ENCODE measurements around the gene CABP1. TPM values are rescaled to one million over a fixed set of nuclear protein-coding genes. Genes with fewer than 3 reads are reported as not detected.

CABP1 gene
- total RNA-seq, 2 experiments from 2014 or later = 0.17 to 0.31 TPM

DNA sequence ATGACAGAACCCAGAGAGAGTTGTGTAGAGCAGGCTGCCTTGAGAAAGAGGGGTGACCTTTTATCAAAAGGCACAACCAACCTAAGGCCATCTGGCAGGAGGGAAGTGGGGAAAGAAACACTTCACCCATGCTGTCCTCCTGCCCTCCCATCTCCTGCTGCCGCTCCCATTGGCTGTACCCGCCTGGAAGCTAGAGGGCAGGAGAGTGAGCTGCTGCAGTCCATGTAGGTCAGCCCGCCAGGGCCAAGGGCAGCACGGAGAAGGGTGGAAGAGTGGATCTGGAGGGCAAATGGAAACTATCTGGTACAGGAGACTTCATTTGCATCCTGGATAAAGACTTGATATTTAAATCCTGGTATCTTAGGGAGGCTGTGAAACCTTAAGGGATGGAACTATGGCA, 11.5 kb upstream of the CABP1 start:
- CTCF ChIA-PET = interaction anchor here (1.8 kb wide), 1 partner anchor 20 kb away, joined by 4 read pairs; no protein-coding TSS in a partner anchor
- POLR2A ChIA-PET = no interaction called here

DNA sequence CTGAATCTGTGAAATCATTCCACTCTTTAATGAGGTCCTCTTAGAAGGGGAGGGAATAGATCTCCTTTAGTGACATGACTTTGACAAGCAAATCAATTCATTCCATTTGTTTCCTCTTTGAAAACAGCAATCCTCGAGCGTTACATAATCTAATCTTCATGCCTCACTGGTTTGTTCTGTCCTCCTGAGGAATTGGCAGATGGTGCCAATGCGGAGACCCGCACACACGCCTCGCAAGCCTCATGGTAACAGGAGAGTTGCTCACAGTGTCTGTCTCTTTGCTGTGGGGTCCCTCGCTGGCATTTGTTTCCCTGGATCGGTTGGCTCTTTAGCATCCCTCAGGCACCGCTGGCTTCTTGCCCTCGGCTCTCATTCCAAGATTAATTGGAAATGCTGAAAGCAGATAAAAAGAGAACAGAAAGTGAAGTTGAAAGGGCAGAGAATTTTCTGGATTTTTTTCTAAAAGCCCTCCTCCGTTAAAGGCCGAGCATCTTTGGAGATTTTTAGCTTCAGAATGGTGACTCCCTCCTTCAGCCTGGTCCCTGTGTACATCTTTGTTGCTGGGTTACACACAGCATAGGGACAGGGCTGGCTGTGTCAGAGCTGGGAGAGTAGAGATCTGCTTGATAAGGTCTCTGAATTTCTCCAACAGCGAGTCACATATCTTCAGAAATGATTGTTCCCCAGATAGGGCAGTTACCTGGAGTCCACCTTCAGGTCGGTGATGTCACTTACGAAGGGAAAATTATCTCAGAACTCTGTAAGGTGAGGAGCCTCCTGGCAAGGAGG, 10.1 kb upstream of the CABP1 start:
- ChIA-PET CTCF (interaction anchor here (1.8 to 2.0 kb wide), 2 partner anchors 16 to 19 kb away, joined by 4 to 5 read pairs; no protein-coding TSS in a partner anchor), POLR2A (no interaction called here)

DNA sequence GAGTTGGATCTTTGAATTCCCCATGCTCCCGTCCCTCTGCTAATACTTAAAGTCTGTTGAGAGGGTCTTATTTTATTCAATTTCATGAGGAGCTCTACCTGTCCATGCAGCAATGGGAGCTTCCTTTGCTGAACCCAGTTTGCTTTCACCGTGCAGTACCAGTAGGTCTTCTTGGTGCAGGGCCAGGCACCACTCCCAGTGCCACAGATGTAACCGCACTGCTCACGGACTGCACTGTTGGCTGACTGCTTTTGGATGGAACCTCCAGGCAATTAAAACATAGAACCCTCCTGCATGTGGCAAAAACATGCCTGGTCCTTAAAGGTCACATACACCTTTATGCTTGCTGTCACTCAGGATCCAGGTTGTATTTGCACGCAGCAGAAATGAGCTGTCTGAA, 9.3 kb upstream of the CABP1 start:
- ChIA-PET CTCF (interaction anchor here (2.0 kb wide), 1 partner anchor 15 kb away, joined by 5 read pairs; no protein-coding TSS in a partner anchor), POLR2A (interaction anchor here (0.6 kb wide), 1 partner anchor 34 kb away, joined by 6 read pairs; no protein-coding TSS in a partner anchor)

DNA sequence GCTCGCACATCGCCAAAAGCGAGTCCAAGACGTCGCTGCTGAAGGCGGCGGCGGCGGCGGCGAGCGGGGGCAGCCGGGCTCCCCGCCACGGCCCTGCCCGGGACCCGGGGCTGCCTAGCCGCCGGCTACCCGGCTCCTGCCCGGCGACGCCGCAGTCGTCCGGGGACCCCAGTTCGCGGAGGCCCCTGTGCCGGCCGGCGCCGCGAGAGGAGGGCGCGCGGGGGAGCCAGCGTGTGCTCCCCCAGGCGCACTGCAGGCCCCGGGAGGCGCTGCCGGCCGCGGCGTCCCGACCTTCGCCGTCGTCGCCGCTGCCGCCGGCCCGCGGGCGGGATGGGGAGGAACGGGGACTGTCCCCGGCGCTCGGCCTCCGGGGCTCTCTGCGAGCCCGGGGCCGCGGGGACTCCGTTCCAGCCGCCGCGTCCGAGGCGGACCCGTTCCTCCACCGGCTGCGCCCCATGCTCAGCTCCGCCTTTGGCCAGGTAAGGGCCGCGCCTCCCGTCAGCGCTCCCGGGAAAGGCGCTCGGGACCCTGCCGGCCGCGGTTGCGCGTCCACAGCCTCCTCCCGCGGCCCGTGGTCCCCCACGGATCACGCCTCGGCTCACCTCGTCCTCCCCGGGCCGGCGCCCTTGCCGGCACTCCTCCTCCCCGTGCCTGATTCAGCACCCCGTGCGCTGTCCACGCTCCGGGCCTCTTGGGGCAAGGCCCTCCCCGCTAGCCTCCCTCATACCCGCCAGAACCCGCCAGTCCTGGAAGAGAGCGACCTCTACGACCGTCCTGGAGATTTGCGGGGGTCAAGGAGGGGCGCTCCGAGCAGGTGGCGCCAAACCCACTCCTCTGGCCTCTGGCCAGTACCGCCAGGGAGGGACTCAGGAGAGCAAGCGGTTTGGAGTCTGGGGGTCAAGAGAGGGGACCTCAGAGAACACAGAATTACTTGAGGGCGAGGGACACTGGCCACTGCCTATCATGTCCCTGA, 721 bp downstream of the CABP1 start:
- POLR2A ChIA-PET = interaction anchor here (0.7 kb wide), 1 partner anchor 8 kb away, joined by 3 read pairs; no protein-coding TSS in a partner anchor
- CTCF ChIA-PET = no interaction called here

DNA sequence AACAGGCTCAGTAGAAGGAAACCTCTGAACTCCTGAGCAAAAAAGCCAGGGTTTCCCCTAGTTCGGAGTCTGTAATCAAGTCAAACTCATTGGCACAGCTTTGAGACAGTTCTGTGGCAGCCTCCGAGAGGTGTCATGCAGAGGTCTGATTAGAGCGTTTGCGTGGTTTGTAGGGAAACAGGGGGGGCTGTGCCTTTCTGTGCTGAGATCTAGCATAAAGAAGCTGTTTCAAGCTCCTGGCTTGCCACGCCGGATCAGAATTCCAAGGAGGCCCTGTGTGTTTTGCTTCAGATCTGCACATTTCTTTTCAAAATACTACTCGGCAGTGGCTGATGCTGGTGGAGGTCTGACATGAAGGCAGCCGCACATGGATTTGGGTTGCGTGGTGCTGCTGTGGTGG, 1.7 kb downstream of the CABP1 start:
- ChIA-PET CTCF (interaction anchor here (0.6 to 1.6 kb wide), 3 partner anchors 16 to 67 kb away, joined by 3 to 5 read pairs (median 3); no protein-coding TSS in a partner anchor), POLR2A (no interaction called here)

DNA sequence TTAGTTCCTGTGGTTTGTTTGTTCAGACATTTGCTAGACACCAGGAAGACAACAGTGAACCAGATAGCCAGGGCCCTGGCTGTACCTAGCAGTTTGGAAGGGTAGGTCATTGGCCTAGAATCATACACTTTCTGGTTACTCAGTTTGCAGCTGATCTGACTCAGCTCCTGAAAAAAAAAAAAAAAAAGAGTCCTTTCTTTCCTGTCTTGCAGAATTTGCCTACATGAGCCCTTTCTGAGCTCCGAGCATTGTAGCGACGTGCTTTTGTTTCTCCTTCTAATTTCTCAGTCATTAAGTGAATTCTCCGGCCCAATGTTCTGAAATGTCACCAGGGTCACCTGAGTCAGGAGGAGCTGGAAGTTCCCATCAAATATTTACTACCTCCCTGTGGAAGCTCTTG, 2.4 kb downstream of the CABP1 start:
- POLR2A ChIA-PET = no interaction called here

DNA sequence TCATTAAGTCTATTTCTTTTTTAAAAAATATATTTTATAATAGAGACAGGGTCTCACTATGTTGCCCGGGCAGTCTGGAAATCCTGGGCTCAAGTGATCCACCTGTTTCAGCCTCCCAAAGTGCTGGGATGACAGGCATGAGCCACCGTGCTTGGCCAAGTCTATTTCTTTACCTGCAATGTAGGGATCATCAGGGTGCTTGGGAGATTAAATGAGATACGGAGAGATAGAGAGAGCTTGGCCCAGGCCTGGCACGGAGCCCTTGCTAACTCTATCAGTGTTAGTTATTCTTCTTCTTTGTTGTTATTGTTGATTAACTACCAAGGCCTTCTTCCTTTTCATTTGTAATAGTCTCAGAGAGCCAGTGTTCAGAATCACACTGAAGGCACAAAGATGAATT, 3.1 kb downstream of the CABP1 start:
- POLR2A ChIA-PET = no interaction called here
- CTCF ChIA-PET = no interaction called here

More for the DNA sequence above, 2.4 kb downstream of the CABP1 start:
- CTCF ChIA-PET = interaction anchor here (0.6 to 1.6 kb wide), 2 partner anchors 60 to 212 kb away, joined by 4 to 5 read pairs; no protein-coding TSS in a partner anchor

DNA sequence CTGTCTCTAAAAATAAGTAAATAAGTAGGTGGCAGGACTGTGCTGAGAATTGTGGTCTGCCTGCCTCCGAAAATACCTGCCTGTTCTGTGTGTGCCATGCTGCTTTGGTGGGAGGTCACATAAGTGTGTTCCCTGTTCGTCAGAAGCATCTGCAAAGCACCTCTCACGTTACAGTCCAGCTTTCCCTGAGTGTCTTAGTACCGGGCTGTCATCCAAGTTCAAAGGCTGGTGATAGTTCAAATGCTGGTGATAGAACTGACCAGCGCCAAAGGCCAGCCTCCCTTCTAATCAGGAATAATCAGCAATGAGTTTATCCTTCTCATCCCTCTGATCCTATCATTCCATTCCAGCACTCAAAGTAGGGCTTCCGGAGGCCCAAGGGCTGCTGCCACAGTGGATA, 5.6 kb downstream of the CABP1 start:
- POLR2A ChIA-PET = interaction anchor here (1.3 kb wide), 1 partner anchor 64 kb away, joined by 4 read pairs; the partner anchor contains the start of gene POP5

DNA sequence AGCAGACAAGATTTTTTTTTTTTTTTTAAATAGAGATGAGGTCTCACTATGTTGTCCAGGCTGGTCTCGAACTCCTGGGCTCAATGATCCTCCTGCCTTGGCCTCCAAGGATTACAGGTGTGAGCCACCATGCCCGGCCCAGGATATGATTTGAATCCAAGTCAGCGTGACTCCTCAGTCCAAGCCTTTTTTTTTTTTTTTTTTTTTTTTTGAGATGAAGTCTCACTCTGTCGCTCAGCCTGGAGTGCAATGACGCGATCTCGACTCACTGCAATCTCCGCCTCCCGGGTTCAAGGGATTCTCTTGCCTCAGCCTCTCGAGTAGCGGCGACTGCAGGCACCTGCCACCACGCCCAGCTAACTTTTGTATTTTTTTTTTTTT, 6.9 kb downstream of the CABP1 start:
- ChIA-PET CTCF (interaction anchor here (0.7 to 5.0 kb wide), 20 partner anchors 9 to 346 kb away, joined by 3 to 64 read pairs (median 4); partner anchors contain the start of genes POP5 and UNC119B), POLR2A (interaction anchor here (0.5 kb wide), 1 partner anchor 25 kb away, joined by 5 read pairs; no protein-coding TSS in a partner anchor)

More for the DNA sequence above, 5.6 kb downstream of the CABP1 start:
- CTCF ChIA-PET = interaction anchor here (1.0 to 5.0 kb wide), 7 partner anchors 9 to 347 kb away, joined by 3 to 64 read pairs (median 5); partner anchors contain the start of genes POP5 and UNC119B

DNA sequence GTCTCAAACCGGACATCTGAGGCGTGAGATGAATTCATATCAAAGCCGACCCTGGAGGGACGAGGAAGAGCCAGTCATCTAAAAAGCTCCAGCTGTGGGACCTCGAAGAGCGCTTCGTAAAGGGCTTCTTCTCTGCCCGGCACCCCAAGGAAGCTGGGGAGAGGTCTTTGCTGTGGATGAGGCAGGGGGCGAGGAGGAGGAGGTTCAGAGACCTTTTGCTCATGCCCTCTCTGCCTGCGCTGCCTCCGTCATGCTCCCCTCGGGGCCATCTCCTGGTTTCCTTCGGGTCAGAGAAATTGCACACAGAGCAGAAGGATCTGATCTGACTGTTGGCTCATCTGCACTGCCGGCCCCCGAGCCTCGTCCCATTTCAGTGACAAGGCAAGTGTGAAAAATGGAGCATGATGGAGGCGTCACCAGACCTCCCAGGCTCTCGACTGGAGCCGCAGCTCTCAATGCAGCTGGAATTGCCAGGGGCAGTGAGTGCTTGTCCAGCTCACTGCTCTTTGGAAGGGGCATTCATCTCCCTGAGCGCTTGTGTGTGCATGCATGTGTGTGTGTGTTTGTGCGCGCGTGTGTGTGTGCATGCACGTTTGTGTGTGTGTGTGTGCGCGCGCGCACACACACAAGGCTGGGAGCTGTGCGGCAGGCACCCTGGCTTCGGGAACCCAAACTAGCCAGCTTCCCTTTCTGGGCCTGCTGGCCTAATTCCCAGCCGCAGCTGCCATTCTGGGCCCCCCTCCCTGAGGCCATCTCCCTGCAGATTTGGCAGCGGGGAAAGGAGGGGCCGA, 9.2 kb downstream of the CABP1 start:
- ChIA-PET POLR2A (interaction anchor here (0.6 to 1.2 kb wide), 4 partner anchors 9 to 254 kb away, joined by 3 read pairs; partner anchors contain the start of genes CABP1 and SPPL3), CTCF (interaction anchor here (0.6 to 5.0 kb wide), 23 partner anchors 8 to 410 kb away, joined by 3 to 64 read pairs (median 3); partner anchors contain the start of genes CABP1, POP5 and UNC119B)

DNA sequence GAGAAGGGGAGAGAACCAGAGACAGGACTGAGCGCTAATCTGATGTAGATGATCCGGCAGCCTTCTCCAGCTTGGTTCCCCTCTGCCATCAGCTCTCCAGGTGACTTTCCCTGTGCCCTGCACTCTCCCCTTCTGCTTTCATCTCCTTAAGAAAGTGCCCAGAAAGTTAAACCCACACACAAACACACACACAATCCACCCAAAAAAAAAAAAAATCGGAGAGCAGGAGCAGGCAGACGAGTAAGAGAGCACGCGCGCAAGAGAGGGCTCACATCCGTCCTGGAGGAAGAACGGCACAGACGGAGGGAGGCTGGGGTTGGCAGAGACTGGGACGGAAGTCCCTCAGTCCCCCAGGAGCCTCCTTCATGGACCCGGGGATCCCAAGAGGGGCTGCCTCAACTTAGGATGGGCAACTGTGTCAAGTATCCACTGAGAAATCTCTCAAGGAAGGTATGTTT, 9.8 kb downstream of the CABP1 start:
- ChIA-PET POLR2A (no interaction called here), CTCF (interaction anchor here (0.6 to 5.0 kb wide), 7 partner anchors 29 to 322 kb away, joined by 3 to 64 read pairs (median 3); partner anchors contain the start of gene POP5)

DNA sequence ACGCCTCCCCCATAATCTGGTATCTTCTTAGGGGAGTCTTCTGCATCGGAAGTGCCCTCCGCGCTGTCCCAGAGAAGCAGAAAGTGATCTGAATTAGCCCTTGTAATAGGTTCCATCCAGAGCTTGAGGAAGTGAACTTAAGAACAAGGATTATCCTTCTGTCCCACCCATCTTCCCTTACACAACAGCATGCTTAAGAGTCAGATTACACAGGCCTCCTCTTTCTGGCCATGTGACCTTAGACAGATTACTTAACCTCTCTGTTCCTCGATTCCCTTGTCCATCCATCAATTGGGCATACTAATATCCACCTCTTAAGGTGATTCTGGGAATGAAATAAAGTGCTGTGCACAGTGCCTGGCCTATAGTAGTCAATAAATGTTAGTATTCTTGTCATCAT, 11.4 kb downstream of the CABP1 start:
- CTCF ChIA-PET = no interaction called here
- POLR2A ChIA-PET = no interaction called here

DNA sequence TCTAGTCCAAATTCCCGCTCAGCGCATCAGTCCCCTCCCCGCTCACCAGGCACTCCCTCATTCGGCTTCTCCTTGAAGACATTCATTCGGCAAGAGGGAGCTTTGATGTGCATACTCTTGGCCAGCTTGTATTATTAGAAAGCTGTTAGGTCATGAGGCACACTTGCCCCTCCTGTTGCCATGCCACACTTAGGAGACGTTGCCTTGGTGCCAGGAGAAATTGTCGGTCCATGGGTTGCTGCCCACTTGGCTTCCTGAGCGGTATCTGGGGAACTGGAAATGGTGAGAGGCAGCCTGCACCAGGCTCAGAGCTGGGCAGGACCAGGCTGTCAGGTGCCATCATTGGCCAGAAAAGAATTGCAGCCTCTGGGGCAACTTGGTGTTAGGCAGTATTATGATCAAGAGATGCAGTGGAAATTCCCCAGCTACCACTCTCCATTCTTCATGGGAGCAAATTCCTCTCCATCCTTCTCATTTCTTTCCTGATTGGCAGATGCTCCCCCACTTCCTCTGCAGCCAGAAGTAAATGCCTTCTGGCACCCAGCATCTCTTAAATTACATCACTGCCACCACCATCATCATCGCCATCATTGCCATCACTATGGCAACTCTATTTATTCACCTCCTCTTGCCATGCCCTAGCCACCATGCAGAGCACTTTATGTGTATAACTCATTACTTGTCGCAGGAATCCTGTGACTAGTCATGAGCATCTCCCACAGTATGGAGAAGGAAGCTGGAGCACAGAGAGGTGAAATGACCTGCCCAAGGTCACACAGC, 12.4 kb downstream of the CABP1 start:
- ChIA-PET CTCF (interaction anchor here (0.6 kb wide), 1 partner anchor 68 kb away, joined by 3 read pairs; no protein-coding TSS in a partner anchor), POLR2A (no interaction called here)

DNA sequence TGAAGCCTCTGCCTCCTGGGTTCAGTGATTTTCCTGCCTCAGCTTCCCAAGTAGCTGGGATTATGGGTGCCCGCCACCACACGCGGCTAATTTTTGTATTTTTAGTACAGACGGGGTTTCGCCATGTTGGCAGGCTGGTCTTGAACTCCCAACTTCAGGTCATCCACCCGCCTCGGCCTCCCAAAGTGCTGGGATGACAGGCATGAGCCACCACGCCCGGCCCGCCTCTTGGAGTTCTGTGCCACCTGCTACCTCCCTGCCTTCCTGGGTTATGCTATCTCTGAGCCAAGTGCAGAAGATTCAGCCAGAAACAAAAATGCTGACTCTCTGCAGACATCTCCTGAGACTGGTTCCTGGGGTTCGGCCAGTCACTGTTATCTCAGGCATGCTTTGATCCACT, 13.2 kb downstream of the CABP1 start:
- CTCF ChIA-PET = no interaction called here

DNA sequence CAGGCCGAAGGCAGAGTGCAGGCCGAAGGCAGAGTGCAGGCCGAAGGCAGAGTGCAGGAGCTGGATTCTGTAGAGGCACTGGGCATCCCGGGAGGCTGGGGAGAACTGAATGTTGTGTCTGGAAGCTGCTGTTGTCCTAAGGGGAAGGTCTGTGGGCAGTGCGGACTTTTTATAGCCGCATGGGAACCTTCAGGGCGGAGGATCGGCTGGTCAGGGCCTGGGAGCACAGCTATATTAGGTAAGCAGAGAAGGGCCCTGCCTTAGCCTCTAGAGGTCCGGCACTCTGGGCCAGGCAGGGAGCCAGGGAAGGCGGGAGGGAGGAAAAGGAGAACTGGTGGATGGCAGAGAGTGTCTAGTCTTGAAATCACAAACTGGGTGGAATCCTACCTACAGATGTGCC, 14.2 kb downstream of the CABP1 start:
- ChIA-PET CTCF (no interaction called here), POLR2A (no interaction called here)

More for the DNA sequence above, 13.2 kb downstream of the CABP1 start:
- POLR2A ChIA-PET = no interaction called here

DNA sequence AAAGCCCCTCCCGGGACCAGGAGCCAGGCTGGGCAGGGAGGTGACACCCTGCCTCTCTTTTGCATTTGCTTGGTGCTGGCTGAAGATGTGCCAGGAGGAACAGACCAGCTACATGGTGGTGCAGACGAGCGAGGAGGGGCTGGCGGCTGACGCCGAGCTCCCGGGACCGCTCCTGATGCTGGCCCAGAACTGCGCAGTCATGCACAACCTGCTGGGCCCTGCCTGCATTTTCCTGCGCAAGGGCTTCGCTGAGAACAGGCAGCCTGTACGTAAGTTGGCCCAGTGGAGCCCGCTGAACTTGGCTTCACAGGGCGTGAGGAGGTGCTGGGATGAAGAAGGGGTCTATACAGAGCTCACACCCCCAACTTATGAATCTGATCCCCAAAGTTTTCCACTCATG, 15.6 kb downstream of the CABP1 start:
- POLR2A ChIA-PET = no interaction called here
- CTCF ChIA-PET = interaction anchor here (0.5 to 2.0 kb wide), 2 partner anchors 7 to 8 kb away, joined by 3 to 5 read pairs; no protein-coding TSS in a partner anchor

DNA sequence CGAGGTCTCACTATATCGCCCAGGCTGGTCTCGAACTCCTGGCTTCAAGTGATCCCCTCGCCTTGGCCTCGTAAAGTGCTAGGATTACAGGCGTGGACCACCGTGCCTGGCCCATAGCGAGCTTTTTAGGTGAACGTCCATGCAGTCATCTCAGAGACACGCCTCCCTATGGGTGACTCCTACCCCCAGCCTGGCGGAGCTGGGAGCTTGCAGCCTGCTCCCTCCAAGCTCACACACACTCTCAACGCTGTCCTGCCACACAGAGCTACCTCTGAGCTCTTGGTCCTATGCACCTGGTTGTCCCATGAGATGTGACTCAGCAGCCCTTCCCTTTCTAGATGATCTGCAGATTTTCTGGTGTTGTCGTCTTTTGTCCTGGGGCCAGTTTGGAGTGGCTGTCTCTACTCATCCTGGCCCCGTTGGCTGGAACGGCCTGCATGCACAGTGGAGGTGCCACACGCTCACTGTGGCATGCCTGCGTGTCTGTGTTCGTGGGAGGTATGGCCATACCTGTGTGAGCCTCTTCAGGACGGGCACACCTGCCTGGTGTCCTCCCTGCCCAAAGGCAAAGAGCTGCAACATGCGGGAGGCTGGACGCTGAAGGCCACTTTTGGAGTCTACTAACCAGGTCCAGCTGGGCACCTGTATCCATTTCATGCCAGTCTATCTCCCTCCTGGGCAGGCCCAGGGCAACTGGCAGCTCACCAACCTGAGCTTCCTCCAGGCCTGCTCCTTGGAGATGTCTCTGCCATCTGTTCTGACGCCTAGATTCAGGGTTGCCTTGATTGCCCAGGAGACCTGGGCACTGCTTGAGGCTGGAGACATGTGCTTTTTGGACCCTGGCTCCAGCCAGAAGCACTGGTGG, 18.1 kb downstream of the CABP1 start:
- ChIA-PET POLR2A (no interaction called here), CTCF (interaction anchor here (2.0 kb wide), 1 partner anchor 10 kb away, joined by 5 read pairs; no protein-coding TSS in a partner anchor)
